Lung microvascular endothelial cell (primary cell): ENCODE measurements around the gene PRPSAP1. TPM values are rescaled to one million over a fixed set of nuclear protein-coding genes. Genes with fewer than 3 reads are reported as not detected.

Experiments used
- DNase-seq, 2 donors: peaks; one replicate each; pipeline versions ENCODE4 v3.0.0 to v3.0.0-alpha.2; 2010; ENCODE audit warnings: low read depth in 2 of 2
- total RNA-seq: library from RNA; depleted of rRNA; stranded (reverse); fragments of >200 nt; gene quantifications from 2 replicates; pipeline ENCODE4 v1.2.1, GENCODE V29; 2014

The PRPSAP1 gene
- total RNA-seq, 1 donor from 2014 or later = 103 TPM

- DNase-seq = no peak
These were observed 86.6 kb downstream of the PRPSAP1 start for GRCh38 chr17:76267051-76267576.

- peak; percentile 67 for DNase-seq
These were observed 87.3 kb downstream of the PRPSAP1 start for GRCh38 chr17:76266244-76266938.

GRCh38 chr17:76265624-76266243, 88.0 kb downstream of the PRPSAP1 start:
- peak; percentile 52 to 61 for DNase-seq

- peak; percentile 100 for DNase-seq
These were observed 88.7 kb downstream of the PRPSAP1 start, which contains the start of gene UBALD2 for GRCh38 chr17:76264755-76265623. Gene UBALD2, plus strand, starts transcription at chr17:76265348. Its CDS starts 158 bp downstream, at chr17:76265506.

- DNase-seq = no peak
These were observed 89.3 kb downstream of the PRPSAP1 start for GRCh38 chr17:76264425-76264754.

- DNase-seq = no peak
These were observed 89.8 kb downstream of the PRPSAP1 start for GRCh38 chr17:76263896-76264295.

- DNase-seq = peak in 1 of 2 donors; percentile 61
These were observed 90.9 kb downstream of the PRPSAP1 start for GRCh38 chr17:76262732-76263344.

GRCh38 chr17:76261421-76262215, 92.1 kb downstream of the PRPSAP1 start:
- DNase-seq = peak; percentile 54 to 95

- no peak for DNase-seq
These were observed 93.0 kb downstream of the PRPSAP1 start for GRCh38 chr17:76260669-76261068.

GRCh38 chr17:76260220-76260619, 93.5 kb downstream of the PRPSAP1 start:
- DNase-seq = no peak

Other genes with a start within 250 kb of the PRPSAP1 start
- gene FOXJ1, start 212.7 kb downstream of the PRPSAP1 start, total RNA-seq = not detected in 2 replicates
- 0.20 and 0.22 TPM in 2 replicates for gene RNF157, start 113.4 kb downstream of the PRPSAP1 start, total RNA-seq
- gene UBALD2, start 88.6 kb downstream of the PRPSAP1 start, total RNA-seq = 6.3 and 8.3 TPM in 2 replicates
- gene QRICH2, start 45.6 kb downstream of the PRPSAP1 start, total RNA-seq = 5.2 and 12.1 TPM in 2 replicates
- 193 and 276 TPM in 2 replicates for gene SPHK1, start 30.7 kb upstream of the PRPSAP1 start, total RNA-seq
- gene UBE2O, start 99.2 kb upstream of the PRPSAP1 start, total RNA-seq = 12.3 and 13.3 TPM in 2 replicates
- gene AANAT, start 113.7 kb upstream of the PRPSAP1 start, total RNA-seq = not detected in 2 replicates
- gene RHBDF2, start 147.5 kb upstream of the PRPSAP1 start, total RNA-seq = 8.1 and 22.6 TPM in 2 replicates
- 0.60 and 2.0 TPM in 2 replicates for gene CYGB, start 183.8 kb upstream of the PRPSAP1 start, total RNA-seq
- gene PRCD, start 186.1 kb upstream of the PRPSAP1 start, total RNA-seq = 0.20 and 0.22 TPM in 2 replicates
- gene ST6GALNAC2, start 231.9 kb upstream of the PRPSAP1 start, total RNA-seq = not detected in 2 replicates